ENCODE measurements around the gene HIGD2A. TPM values are rescaled to one million over a fixed set of nuclear protein-coding genes. Genes with fewer than 3 reads are reported as not detected.

HIGD2A gene
- polyA plus RNA-seq, 2 of the 4 experiments (the other 2 are of a cell fraction): 102 to 205 TPM

GRCh38 chr5:176409765-176410164 lies 21.2 kb downstream of the HIGD2A start:
- CTCF ChIA-PET: interaction anchor here (2.1 kb wide), 1 partner anchor 680 kb away, joined by 7 read pairs; no protein-coding TSS in a partner anchor
- POLR2A ChIA-PET: no interaction called here
- no peak for DNase-seq (ENCODE audit: low read depth in 1 of 2, low spot score in 1 of 2)
- no peak overlapping the region for H3K4me2 ChIP-seq
- no peaks in the 10 kb centered on the region for H3K9me3 ChIP-seq
- 83% methylated on average over 4 of the region's 4 CpGs for WGBS (ENCODE audit: missing lambda C conversion rate)
- H3K4me3 ChIP-seq: no peak overlapping the region
- no peak overlapping the region for H3K27ac ChIP-seq
- ATAC-seq: no peak
- no peak for TF ChIP-seq ZSCAN20 (CRISPR knock-in tag; IDR thresholded peaks at IDR 0.05)
- no peak for TF ChIP-seq FOSL2 (IDR thresholded peaks at IDR 0.05)
- TF ChIP-seq FOSL2 (CRISPR knock-in tag; IDR thresholded peaks at IDR 0.05): no peak
- TF ChIP-seq PBX3 (IDR thresholded peaks at IDR 0.05): no peak
- no peak for TF ChIP-seq MYC (IDR thresholded peaks at IDR 0.05; ENCODE audit: borderline replicate concordance, low read length)
- TF ChIP-seq CBX2 (IDR thresholded peaks at IDR 0.05; ENCODE audit: borderline replicate concordance, low read depth): no peak
- TF ChIP-seq SREBF2 (IDR thresholded peaks at IDR 0.05): no peak
- TF ChIP-seq ZC3H11A (IDR thresholded peaks at IDR 0.05): no peak
- no peak for TF ChIP-seq RAD21 (conservative IDR thresholded peaks at IDR 0.05 in 1 of 2, IDR thresholded peaks at IDR 0.05 in 1 of 2)
- no peak for TF ChIP-seq HES2 (IDR thresholded peaks at IDR 0.05)
- no peak for TF ChIP-seq BHLHE40 (IDR thresholded peaks at IDR 0.05; ENCODE audit: low read depth, low read length)
- no peak for TF ChIP-seq HOXB5 (CRISPR knock-in tag; IDR thresholded peaks at IDR 0.05)
- TF ChIP-seq JUNB (IDR thresholded peaks at IDR 0.05): no peak
- no peak for TF ChIP-seq CTCF (IDR thresholded peaks at IDR 0.05)
- TF ChIP-seq CHD4 (IDR thresholded peaks at IDR 0.05; ENCODE audit: borderline replicate concordance): no peak
- TF ChIP-seq HDAC2 (IDR thresholded peaks at IDR 0.05): no peak
- no peak for TF ChIP-seq NFE2L2 (conservative IDR thresholded peaks at IDR 0.05; ENCODE audit: low read length)
- H3K4me1 ChIP-seq: peaks cover 10% of the 10 kb centered on the region; the same call in 1 of the 3 replicates
- no peak for FAIRE-seq

- CTCF ChIA-PET: interaction anchor here (0.6 to 2.1 kb wide), 2 partner anchors 163 to 681 kb away, joined by 3 to 7 read pairs; no protein-coding TSS in a partner anchor
- DNase-seq (ENCODE audit: low read depth in 1 of 2, low spot score in 1 of 2) (no peak), ATAC-seq (no peak), FAIRE-seq (no peak)
- H3K4me2 ChIP-seq: no peak overlapping the region
- 84% methylated on average over 5 of the region's 5 CpGs for WGBS (ENCODE audit: missing lambda C conversion rate)
- peaks cover 17% of the 10 kb centered on the region; the same call in 2 of the 3 replicates for H3K4me1 ChIP-seq
- POLR2A ChIA-PET: no interaction called here
- H3K9me3 ChIP-seq: no peaks in the 10 kb centered on the region
- H3K27ac ChIP-seq: no peak overlapping the region; a peak in 1 of 6 replicates
- TF ChIP-seq ZC3H11A (IDR thresholded peaks at IDR 0.05): no peak
- no peak overlapping the region for H3K4me3 ChIP-seq
Observed at GRCh38 chr5:176410486-176411180, 22.1 kb downstream of the HIGD2A start.

GRCh38 chr5:176412517-176413254 lies 24.1 kb downstream of the HIGD2A start:
- H3K4me1 ChIP-seq: peaks cover 24% of the 10 kb centered on the region
- no peak overlapping the region for H3K27ac ChIP-seq
- H3K4me2 ChIP-seq: no peak overlapping the region
- CTCF ChIA-PET: interaction anchor here (0.7 to 1.6 kb wide), 4 partner anchors 13 to 165 kb away, joined by 3 to 5 read pairs (median 3); partner anchors contain the start of gene FAF2
- no peak for DNase-seq (ENCODE audit: low read depth in 1 of 2, low spot score in 1 of 2)
- 80% methylated on average over 10 of the region's 10 CpGs for WGBS (ENCODE audit: missing lambda C conversion rate)
- no peak for ATAC-seq
- FAIRE-seq: no peak
- H3K9me3 ChIP-seq: no peaks in the 10 kb centered on the region
- POLR2A ChIA-PET: no interaction called here
- no peak for TF ChIP-seq PHF8 (IDR thresholded peaks at IDR 0.05; ENCODE audit: borderline replicate concordance, low read depth)
- H3K4me3 ChIP-seq: no peak overlapping the region
